ENCODE results near the gene PRR15L. TPM values are rescaled to one million over a fixed set of nuclear protein-coding genes. Genes with fewer than 3 reads are reported as not detected.

The PRR15L gene
- polyA plus RNA-seq (2011; rRNA removed) (not detected in 2 replicates), polyA minus RNA-seq (2011; rRNA and poly(A)+ RNA removed) (not detected in 2 replicates)

- no peak for TF ChIP-seq CTCF (IDR thresholded peaks at IDR 0.05; ENCODE audit: insufficient read depth, low read depth, low read length)
- Histone ChIP-seq H3K4me3 (ENCODE audit: low read depth, low read length) (no peak within 1 kb of the TSS), H3K36me3 (ENCODE audit: control insufficient read depth, insufficient read depth, low read length) (no peaks in the 10 kb centered on the region), H3K27me3 (ENCODE audit: control insufficient read depth, insufficient read depth, low read length) (peaks cover 2% of the 10 kb centered on the region; the same call in 1 of the 2 replicates)
- POLR2A ChIA-PET, result no interaction called here
- DNase-seq (ENCODE audit: low read depth), result no peak
- CTCF ChIA-PET, result interaction anchor here (1.0 to 19.6 kb wide), 7 partner anchors 9 to 117 kb away, joined by 3 to 380 read pairs (median 12); partner anchors contain the start of genes CDK5RAP3 and SCRN2
Measured at GRCh38 chr17:47957591-47958490, at the start of gene PRR15L. Gene PRR15L (minus strand): TSS chr17:47957883. CDS start chr17:47953234, 4,649 bp downstream.

GRCh38 chr17:48006936-48007709, 49.4 kb upstream of the PRR15L start:
- H3K36me3 ChIP-seq (ENCODE audit: control insufficient read depth, insufficient read depth, low read length), result no peaks in the 10 kb centered on the region
- no peaks in the 10 kb centered on the region for H3K27me3 ChIP-seq (ENCODE audit: control insufficient read depth, insufficient read depth, low read length)
- ChIA-PET POLR2A (no interaction called here), CTCF (interaction anchor here (1.2 to 1.7 kb wide), 3 partner anchors 11 to 29 kb away, joined by 4 to 8 read pairs (median 6); no protein-coding TSS in a partner anchor)
- H3K4me3 ChIP-seq (ENCODE audit: low read depth, low read length), result no peak overlapping the region
- DNase-seq (ENCODE audit: low read depth), result no peak
- no peak for TF ChIP-seq CTCF (IDR thresholded peaks at IDR 0.05; ENCODE audit: insufficient read depth, low read depth, low read length)

GRCh38 chr17:48004983-48005382, 47.3 kb upstream of the PRR15L start:
- no peak for TF ChIP-seq CTCF (IDR thresholded peaks at IDR 0.05; ENCODE audit: insufficient read depth, low read depth, low read length)
- ChIA-PET POLR2A (no interaction called here), CTCF (interaction anchor here (0.8 to 4.2 kb wide), 8 partner anchors 9 to 116 kb away, joined by 3 to 27 read pairs (median 3); partner anchors contain the start of gene CDK5RAP3)
- H3K4me3 ChIP-seq (ENCODE audit: low read depth, low read length), result no peak overlapping the region
- no peaks in the 10 kb centered on the region for H3K27me3 ChIP-seq (ENCODE audit: control insufficient read depth, insufficient read depth, low read length)
- H3K36me3 ChIP-seq (ENCODE audit: control insufficient read depth, insufficient read depth, low read length), result no peaks in the 10 kb centered on the region
- no peak for DNase-seq (ENCODE audit: low read depth)

- DNase-seq (ENCODE audit: low read depth), result no peak
- H3K36me3 ChIP-seq (ENCODE audit: control insufficient read depth, insufficient read depth, low read length), result no peaks in the 10 kb centered on the region
- H3K4me3 ChIP-seq (ENCODE audit: low read depth, low read length), result no peak overlapping the region
- ChIA-PET POLR2A (no interaction called here), CTCF (interaction anchor here (1.0 to 4.2 kb wide), 9 partner anchors 8 to 57 kb away, joined by 3 to 27 read pairs (median 7); partner anchors contain the start of gene CDK5RAP3)
- H3K27me3 ChIP-seq (ENCODE audit: control insufficient read depth, insufficient read depth, low read length), result no peaks in the 10 kb centered on the region
- no peak for TF ChIP-seq CTCF (IDR thresholded peaks at IDR 0.05; ENCODE audit: insufficient read depth, low read depth, low read length)
Measured at GRCh38 chr17:48003417-48004151, 45.9 kb upstream of the PRR15L start.

Measured in BJ (cell line).